ENCODE results near the gene JCHAIN.
"Not testable (repeated sequence)": the region's sequence is repeated elsewhere in the genome, so short reads cannot be mapped to it uniquely, and the experiment has no call there.

JCHAIN gene

GRCh38 chr4:70687821-70688794, 21.8 kb upstream of the JCHAIN start, which contains the start of gene UTP3:
TSS of gene UTP3 (plus strand) at chr4:70688532. CDS start at chr4:70688678, 146 bp downstream.
- peak; percentile 93 for DNase-seq

DNA sequence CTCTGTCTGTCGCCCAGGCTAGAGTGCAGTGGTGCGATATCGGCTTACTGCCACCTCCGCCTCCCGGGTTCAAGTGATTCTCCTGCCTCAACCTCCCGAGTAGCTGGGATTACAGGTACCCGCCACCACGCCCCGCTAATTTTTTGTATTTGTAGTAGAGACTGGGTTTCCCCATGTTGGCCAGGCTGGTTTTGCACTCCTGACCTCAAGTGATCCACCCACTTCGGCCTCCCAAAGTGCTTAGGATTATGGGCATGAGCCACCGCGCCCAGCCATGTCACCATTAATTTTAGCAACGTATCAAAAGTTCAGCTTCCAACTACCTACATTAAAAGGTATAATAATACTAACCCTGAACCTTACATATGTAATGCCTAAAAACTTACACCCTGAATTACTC, 21.1 kb upstream of the JCHAIN start:
- peak; percentile 49 for DNase-seq

DNA sequence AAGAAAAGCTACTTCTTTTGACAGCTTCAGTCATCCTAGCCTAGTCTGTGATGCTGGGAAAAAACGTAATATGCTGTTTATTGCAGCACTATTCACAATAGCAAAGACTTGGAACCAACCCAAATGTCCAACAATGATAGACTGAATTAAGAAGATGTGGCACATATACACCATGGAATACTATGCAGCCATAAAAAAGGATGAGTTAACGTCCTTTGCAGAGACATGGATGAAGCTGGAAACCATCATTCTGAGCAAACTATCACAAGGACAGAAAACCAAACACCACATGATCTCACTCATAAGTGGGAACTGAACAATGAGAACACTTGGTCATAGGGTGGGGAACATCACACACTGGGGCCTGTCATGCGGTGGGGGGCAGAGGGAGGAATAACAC, 15.8 kb upstream of the JCHAIN start:
- not testable (repeated sequence) for DNase-seq

- DNase-seq = no peak
These were observed 15.4 kb upstream of the JCHAIN start for GRCh38 chr4:70681704-70682103.

- DNase-seq = no peak
These were observed 14.6 kb upstream of the JCHAIN start for GRCh38 chr4:70680934-70681333.

GRCh38 chr4:70678383-70678999, 12.2 kb upstream of the JCHAIN start:
- DNase-seq = peak; percentile 11

DNA sequence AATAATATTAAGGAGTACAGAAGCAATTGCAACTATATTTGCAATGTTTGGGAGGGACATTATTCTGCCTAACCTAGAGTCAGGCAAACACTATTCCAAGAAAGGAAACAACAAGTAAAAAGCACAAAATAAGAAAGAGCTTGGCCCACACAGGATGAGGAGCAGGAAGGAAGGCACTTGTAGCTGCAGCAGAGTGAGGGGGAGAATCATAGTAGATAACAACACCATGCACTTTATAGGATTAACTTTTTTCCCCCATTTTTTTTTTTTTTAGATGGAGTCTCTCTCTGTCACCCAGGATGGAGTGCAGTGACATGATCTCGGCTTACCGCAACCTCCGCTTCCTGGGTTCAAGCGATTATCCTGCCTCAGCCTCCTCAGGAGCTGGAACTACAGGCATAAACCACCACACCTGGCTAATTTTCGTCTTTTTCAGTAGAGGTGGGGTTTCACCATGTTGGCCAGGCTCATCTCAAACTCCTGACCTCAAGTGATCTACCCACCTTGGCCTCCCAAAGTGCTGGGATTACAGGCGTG, 10.3 kb upstream of the JCHAIN start:
- DNase-seq = no peak

DNA sequence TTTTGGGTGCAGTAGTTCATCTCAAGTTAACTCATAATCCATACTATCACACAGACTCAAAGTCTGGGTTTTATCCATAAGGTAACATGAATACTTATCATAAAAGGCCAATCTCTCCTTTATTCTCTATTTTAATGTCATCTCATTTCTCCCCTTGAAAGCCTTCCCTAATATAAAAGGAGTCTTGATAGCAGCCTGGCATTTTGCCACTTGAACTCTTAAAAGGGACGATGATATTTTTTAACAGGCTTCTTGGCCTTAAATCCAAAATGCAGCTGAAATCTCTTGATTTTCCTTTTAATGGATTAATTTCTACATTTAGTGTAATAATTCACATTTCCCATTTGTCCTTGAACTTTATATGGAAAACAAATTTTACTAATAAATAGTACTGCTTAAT, 8.4 kb upstream of the JCHAIN start:
- no peak for DNase-seq

DNA sequence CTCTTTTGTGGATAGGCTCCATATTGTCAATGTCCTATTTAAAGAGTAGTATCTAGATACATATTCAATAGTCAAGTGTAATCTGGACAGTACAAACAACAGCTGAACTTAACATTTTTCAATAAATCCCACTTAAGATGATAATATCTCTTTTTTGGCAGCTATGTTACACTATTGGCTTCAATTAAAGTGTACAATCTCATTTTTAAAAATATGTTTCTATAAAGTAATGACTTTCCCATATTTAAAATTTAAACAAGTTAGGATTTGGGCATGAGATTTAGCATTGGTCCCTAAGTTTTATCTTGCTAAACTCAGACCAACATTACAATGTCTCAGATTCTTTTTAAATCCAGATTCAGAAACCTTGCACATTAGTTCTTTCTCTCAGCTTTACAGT, 7.9 kb upstream of the JCHAIN start:
- no peak for DNase-seq

DNA sequence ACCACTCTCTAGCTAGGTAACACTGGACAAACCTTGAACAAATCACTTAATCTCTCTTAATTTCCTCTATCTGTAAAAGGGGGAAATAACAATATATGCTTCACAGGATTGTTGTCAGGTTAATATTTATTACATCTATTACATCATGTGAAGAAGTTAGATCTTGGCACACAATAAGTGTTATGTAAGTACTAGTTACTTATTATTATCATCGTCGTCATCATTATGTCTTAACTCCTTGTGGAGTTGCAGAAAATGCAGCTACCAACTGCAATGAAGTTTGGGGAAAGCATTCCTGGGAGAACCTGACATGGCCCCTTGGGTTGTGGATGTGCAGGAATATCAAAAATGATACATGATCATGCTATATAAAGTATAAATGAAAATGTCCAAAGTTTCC, 4.8 kb upstream of the JCHAIN start:
- DNase-seq = no peak

GRCh38 chr4:70670332-70671014, 4.2 kb upstream of the JCHAIN start:
- no peak for DNase-seq

DNA sequence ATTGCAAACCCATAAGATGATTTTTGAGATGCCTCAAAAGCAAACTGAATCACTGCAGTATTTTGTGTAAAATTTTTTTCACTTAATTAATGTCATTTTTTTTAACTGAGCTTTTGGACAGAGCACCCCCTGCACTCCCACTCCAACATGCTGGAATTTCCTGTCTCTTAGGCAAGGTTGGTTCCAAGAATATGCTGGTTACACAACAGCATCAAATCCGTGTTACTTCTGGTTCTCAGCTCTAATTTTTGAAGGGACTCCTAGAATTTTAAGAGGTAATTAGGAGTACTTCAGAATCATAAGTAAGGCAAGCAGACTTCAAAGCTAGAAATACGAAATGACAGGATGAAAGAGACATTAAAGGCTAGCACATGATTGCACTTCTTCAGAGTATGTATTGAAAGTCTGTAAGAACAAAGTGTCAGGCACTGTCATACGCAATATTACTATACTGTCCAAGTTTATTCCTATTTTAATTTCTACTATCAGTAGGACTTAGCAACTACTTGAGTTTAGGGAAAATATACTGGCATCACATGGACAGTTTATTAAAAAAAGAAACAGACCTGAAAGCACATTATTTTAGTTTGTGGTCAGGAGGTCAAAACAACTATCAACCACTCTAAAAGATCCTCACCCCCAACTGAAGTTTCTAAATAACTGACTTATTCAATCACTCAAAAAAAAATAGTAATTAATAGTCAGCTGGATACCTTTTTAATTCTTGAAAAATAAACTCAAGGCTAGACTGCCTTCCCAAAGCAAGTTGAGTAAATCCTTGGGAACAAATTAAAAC, 1.6 kb upstream of the JCHAIN start:
- no peak for DNase-seq

- not testable (repeated sequence) for DNase-seq
These were observed 4.9 kb downstream of the JCHAIN start for GRCh38 chr4:70661309-70661922.

DNA sequence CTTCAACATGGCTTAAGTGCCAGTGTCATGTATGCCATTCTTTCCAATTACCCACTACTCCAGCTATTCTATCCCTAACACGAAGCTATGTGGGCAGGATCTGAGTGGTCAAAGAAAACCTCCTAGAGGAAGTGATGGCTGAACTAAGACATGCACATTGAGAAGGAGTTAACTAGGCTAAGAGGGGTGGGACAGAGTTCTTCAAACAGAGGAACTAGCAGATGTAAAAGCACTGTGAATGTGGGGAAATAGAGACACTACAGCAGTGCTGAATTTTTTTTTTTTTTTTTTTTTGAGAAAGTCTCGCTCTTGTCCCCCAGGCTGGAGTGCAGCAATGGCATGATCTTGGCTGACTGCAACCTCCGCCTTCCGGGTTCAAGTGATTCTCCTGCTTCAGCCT, 6.2 kb downstream of the JCHAIN start:
- no peak for DNase-seq

DNA sequence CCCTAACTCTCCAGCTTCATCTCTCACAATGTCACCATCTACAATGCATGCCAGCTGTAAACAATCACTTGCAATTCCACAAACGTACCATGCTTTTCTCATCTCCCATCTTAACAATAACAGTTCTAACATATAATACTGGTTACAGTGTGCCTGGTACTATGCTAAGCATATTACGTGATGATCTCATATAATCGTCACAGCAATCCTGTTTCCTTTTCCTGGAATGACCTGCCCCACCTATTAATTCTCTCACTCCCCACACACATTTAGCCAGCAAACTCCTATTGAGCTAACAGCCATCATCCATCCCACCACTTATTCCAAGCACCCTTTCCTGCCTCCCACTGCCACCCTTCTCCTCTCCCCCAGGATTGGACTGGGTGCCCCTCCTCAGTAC, 7.9 kb downstream of the JCHAIN start:
- no peak for DNase-seq

GRCh38 chr4:70657326-70657725, 9.0 kb downstream of the JCHAIN start:
- DNase-seq = no peak

GRCh38 chr4:70654605-70655011, 11.7 kb downstream of the JCHAIN start:
- no peak for DNase-seq

DNA sequence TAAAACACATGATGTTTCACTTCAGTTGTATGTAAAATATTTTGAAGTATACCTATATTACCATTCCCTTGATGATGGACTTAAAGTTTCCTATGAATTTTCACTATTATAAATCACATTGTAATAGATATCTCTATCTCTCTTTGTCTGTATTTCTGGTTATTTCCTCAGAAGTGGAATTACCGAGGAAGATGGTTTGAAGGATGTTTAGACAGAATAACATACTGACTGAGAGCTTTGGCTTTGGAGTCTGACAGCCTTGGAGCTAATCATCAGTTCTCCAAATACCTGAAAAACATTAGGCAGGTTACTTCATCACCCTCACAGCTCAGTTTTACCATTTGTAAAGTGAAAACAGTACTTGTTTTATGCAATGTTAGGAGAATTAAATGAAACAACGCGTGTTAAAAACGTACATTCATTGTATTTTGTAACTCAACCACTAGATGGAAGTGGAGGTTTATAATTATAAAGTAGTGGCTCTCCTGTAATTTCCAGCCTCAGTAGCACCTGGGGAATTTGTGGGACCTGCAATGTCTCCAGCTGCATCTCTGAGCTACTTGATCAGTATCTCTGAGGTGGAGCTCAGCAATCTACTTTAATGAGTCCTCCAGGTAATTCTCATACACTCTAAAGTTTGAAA, 14.3 kb downstream of the JCHAIN start:
- peak; percentile 51 for DNase-seq

- DNase-seq = not testable (repeated sequence)
These were observed 15.6 kb downstream of the JCHAIN start for GRCh38 chr4:70650741-70651140.

- no peak for DNase-seq
These were observed 26.1 kb downstream of the JCHAIN start for GRCh38 chr4:70640192-70640591.

DNA sequence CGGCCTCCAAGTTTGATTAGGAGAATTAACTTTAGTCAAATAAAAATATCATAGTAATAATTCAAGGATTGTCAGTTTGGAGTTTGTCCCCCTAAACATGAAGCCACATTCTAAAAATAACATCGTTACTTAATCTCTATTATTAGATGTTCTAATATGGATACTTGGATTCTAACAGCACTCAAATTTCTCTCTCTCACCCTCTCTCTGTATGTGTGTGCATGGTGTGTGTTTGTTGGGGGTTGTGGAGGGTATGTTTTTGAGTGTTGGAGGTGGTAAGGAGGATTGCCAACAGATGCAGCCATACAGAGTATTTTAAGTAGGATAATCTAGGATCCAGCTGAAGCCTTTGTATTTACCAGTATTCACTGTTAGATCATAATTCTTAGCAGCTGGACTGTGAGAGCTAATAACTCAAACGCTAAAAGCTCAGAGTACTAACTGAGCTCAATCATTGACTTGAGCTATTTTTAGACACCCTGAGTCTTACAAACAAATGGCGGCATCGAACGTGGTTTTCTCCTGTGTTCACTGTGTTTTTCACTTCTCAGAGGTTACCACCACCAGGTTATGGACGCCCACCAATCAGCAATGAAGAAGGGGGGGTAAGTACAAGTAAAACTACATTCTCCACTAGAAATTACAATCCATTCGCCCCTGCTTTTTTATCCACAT, 28.9 kb downstream of the JCHAIN start:
- DNase-seq = no peak
